ENCODE data around the gene AK9. TPM values are rescaled to one million over a fixed set of nuclear protein-coding genes. Genes with fewer than 3 reads are reported as not detected.

AK9 gene
- polyA plus RNA-seq, 1 of the 3 experiments (the other 2 are of a cell fraction) = 0.76 TPM

DNA sequence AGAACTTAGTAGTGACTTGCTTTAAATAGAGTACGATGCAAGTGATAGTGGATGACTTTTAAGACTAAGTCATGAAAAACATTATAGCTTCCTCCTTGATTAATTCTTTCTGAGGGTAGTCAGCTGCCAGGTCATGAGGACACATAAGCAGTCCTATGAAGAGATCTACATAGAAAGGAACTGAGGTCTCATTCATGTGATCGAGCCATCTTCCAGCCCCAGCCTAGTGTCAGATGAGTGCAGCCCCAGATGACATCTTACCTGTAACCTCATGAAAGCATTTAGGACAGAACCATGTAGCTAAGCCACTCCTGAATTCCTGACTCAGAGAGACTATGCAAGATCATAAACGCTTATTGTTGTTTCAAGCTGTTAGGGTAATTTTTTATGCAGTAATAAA, 67.7 kb downstream of the AK9 start (continued):
- TF ChIP-seq REST (IDR thresholded peaks at IDR 0.05; ENCODE audit: low read depth, low read length) = no peak
- TF ChIP-seq SMC3 (IDR thresholded peaks at IDR 0.05; ENCODE audit: low read depth, low read length) = no peak

- no peak for DNase-seq
- no peaks in the 10 kb centered on the region for H3K79me2 ChIP-seq (ENCODE audit: insufficient read depth)
- TF ChIP-seq FOXM1 (IDR thresholded peaks at IDR 0.05; ENCODE audit: low read depth) = no peak
- TF ChIP-seq, protein P1, sequence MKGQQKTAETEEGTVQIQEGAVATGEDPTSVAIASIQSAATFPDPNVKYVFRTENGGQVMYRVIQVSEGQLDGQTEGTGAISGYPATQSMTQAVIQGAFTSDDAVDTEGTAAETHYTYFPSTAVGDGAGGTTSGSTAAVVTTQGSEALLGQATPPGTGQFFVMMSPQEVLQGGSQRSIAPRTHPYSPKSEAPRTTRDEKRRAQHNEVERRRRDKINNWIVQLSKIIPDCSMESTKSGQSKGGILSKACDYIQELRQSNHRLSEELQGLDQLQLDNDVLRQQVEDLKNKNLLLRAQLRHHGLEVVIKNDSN (IDR thresholded peaks at IDR 0.05; ENCODE audit: borderline replicate concordance, low read depth) = no peak
- no peak for TF ChIP-seq RFX5 (IDR thresholded peaks at IDR 0.05; ENCODE audit: low read length)
- TF ChIP-seq MEF2A (IDR thresholded peaks at IDR 0.05; ENCODE audit: borderline replicate concordance, low read depth) = no peak
- no peak for TF ChIP-seq SMC3 (IDR thresholded peaks at IDR 0.05; ENCODE audit: low read depth, low read length)
- no peak for TF ChIP-seq RAD21 (IDR thresholded peaks at IDR 0.05; ENCODE audit: low read length)
- TF ChIP-seq, protein P2, sequence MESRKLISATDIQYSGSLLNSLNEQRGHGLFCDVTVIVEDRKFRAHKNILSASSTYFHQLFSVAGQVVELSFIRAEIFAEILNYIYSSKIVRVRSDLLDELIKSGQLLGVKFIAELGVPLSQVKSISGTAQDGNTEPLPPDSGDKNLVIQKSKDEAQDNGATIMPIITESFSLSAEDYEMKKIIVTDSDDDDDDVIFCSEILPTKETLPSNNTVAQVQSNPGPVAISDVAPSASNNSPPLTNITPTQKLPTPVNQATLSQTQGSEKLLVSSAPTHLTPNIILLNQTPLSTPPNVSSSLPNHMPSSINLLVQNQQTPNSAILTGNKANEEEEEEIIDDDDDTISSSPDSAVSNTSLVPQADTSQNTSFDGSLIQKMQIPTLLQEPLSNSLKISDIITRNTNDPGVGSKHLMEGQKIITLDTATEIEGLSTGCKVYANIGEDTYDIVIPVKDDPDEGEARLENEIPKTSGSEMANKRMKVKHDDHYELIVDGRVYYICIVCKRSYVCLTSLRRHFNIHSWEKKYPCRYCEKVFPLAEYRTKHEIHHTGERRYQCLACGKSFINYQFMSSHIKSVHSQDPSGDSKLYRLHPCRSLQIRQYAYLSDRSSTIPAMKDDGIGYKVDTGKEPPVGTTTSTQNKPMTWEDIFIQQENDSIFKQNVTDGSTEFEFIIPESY (IDR thresholded peaks at IDR 0.05; ENCODE audit: borderline replicate concordance, low read depth) = no peak
- no peak for TF ChIP-seq RCOR1 (IDR thresholded peaks at IDR 0.05; ENCODE audit: low read length)
- TF ChIP-seq REST (IDR thresholded peaks at IDR 0.05; ENCODE audit: low read depth, low read length) = no peak
- TF ChIP-seq JUND (IDR thresholded peaks at IDR 0.05) = no peak
- TF ChIP-seq, protein P3, sequence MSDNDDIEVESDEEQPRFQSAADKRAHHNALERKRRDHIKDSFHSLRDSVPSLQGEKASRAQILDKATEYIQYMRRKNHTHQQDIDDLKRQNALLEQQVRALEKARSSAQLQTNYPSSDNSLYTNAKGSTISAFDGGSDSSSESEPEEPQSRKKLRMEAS (IDR thresholded peaks at IDR 0.05; ENCODE audit: low read depth) = no peak
- no peak for TF ChIP-seq NFIC (IDR thresholded peaks at IDR 0.05; ENCODE audit: borderline replicate concordance)
- TF ChIP-seq, protein P4, sequence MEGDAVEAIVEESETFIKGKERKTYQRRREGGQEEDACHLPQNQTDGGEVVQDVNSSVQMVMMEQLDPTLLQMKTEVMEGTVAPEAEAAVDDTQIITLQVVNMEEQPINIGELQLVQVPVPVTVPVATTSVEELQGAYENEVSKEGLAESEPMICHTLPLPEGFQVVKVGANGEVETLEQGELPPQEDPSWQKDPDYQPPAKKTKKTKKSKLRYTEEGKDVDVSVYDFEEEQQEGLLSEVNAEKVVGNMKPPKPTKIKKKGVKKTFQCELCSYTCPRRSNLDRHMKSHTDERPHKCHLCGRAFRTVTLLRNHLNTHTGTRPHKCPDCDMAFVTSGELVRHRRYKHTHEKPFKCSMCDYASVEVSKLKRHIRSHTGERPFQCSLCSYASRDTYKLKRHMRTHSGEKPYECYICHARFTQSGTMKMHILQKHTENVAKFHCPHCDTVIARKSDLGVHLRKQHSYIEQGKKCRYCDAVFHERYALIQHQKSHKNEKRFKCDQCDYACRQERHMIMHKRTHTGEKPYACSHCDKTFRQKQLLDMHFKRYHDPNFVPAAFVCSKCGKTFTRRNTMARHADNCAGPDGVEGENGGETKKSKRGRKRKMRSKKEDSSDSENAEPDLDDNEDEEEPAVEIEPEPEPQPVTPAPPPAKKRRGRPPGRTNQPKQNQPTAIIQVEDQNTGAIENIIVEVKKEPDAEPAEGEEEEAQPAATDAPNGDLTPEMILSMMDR (IDR thresholded peaks at IDR 0.05) = no peak
- no peak for TF ChIP-seq NRF1 (IDR thresholded peaks at IDR 0.05; ENCODE audit: low read depth, low read length)
- TF ChIP-seq, protein P5, sequence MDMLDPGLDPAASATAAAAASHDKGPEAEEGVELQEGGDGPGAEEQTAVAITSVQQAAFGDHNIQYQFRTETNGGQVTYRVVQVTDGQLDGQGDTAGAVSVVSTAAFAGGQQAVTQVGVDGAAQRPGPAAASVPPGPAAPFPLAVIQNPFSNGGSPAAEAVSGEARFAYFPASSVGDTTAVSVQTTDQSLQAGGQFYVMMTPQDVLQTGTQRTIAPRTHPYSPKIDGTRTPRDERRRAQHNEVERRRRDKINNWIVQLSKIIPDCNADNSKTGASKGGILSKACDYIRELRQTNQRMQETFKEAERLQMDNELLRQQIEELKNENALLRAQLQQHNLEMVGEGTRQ (IDR thresholded peaks at IDR 0.05; ENCODE audit: borderline replicate concordance, low read depth, low read length) = no peak
- TF ChIP-seq FOXJ3 (CRISPR knock-in tag; IDR thresholded peaks at IDR 0.05) = no peak
- TF ChIP-seq GATA2 (CRISPR knock-in tag; IDR thresholded peaks at IDR 0.05) = no peak
- no peak overlapping the region for H3K27ac ChIP-seq (ENCODE audit: low read depth in 2 of 2, low read length in 1 of 2)
- no peaks in the 10 kb centered on the region for H3K27me3 ChIP-seq (ENCODE audit: insufficient read depth)
- H3K9ac ChIP-seq = no peak overlapping the region
- H4K20me1 ChIP-seq (ENCODE audit: insufficient read depth) = no peaks in the 10 kb centered on the region
- ChIA-PET POLR2A (no interaction called here), CTCF (no interaction called here)
- 10% methylated on average over 1 of the region's 1 CpG for WGBS (ENCODE audit: low lambda C conversion rate)
- H3K36me3 ChIP-seq (replicated peaks in 1 of 2; ENCODE audit: control insufficient read depth in 1 of 2, insufficient read depth in 2 of 2, low read length in 1 of 2) = no peaks in the 10 kb centered on the region
- H3K4me3 ChIP-seq (ENCODE audit: low read depth in 2 of 2, low read length in 1 of 2) = no peak overlapping the region
- H3F3A ChIP-seq (replicated peaks; ENCODE audit: insufficient read depth) = no peaks in the 10 kb centered on the region
- no peaks in the 10 kb centered on the region for H3K4me1 ChIP-seq (ENCODE audit: control insufficient read depth in 1 of 2, insufficient read depth in 2 of 2, low read depth in 1 of 2, low read length in 1 of 2)
- H2AFZ ChIP-seq (ENCODE audit: low read depth) = no peak overlapping the region
- H3K9me3 ChIP-seq = no peaks in the 10 kb centered on the region
- no peak overlapping the region for H3K4me2 ChIP-seq
- no peaks in the 10 kb centered on the region for H3K9me2 ChIP-seq
Measured at GRCh38 chr6:109612268-109612667, 78.7 kb downstream of the AK9 start.
